HG03521 (cell line): ENCODE measurements around the gene OR52R1.
"Not testable (repeated sequence)": the region's sequence is repeated elsewhere in the genome, so short reads cannot be mapped to it uniquely, and the experiment has no call there.

Experiments
- ATAC-seq: cut with Tn5 transposase; IDR thresholded peaks from one replicate; pipeline ENCODE4 v1.9.1; 2021; ENCODE audit warnings: mild to moderate bottlenecking, moderate library complexity; ENCODE audit not compliant: unreplicated experiment

Gene OR52R1

DNA sequence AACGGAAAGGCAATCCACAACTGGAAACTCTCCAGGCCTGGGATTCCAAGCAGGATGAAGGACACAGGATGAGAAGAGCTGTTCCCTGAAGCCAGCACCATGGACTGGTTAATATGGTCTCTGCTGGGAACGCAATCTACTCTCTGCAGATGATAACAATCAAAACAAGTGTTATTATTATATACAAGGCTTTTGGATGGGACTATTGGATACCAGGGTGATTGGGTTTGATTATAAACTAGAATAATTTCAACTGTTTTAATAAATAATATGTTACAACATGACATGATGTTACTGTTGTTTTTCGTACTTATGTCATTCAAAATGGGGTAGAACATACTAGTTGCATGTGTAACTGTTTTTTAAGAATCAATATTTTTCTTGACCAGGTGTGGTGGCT, at the start of gene OR52R1:
OR52R1 (minus strand) TSS at position 101 of the 400 bp plus-strand sequence; CDS start at position 101, 0 bp downstream.
- no peak for ATAC-seq

DNA sequence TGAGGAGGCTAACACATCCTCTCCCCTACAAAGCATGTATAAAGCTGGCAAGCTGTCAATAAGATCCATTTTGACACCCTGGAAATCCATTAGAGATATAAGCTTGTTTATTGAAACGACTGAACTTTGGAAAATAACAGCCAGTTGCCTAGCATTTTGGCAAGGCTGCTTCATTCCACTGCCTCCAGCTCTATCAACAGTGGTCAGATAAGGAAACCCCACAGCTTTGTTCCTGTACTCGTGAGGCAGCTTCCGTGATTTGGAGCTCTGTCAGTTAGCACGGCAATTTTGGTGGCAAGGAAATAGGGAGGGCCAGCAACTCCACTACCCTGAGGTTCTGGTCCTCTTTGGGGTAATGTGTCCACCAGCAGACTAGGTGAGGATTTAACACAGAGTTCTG, 46.9 kb upstream of the OR52R1 start:
- no peak for ATAC-seq

DNA sequence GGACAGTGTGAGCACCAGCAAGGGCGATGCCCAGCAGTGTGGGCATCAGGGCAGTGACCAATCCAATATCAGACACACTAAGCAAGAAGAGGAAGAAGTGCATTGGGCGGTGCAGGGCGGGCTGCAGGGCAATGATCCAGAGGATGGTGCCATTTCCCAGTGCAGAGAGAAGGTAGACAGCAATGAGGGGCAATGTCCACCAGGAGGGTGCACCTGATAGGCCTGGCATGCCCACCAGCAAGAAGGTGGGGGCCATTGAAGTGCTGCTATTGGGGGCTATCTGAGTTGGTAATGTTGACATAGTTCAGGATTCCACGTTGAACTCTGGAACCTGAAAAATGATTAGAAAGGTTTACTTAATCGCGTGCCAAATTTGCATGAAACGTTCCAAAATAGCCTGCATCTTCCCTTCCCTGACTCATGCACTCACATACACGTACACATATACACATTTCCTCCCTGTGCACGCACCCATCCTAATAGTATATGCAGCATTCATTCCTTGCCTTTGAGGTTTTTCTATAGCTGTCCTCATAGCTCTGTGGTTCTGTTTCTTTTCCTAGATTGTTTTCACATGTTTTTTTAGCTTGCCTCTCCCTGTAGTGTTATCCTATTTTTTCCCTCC, 44.8 kb upstream of the OR52R1 start, which contains the start of gene OR51S1:
OR51S1 (minus strand) TSS at position 301 of the 625 bp plus-strand sequence; CDS start at position 301, 0 bp downstream.
- no peak for ATAC-seq

DNA sequence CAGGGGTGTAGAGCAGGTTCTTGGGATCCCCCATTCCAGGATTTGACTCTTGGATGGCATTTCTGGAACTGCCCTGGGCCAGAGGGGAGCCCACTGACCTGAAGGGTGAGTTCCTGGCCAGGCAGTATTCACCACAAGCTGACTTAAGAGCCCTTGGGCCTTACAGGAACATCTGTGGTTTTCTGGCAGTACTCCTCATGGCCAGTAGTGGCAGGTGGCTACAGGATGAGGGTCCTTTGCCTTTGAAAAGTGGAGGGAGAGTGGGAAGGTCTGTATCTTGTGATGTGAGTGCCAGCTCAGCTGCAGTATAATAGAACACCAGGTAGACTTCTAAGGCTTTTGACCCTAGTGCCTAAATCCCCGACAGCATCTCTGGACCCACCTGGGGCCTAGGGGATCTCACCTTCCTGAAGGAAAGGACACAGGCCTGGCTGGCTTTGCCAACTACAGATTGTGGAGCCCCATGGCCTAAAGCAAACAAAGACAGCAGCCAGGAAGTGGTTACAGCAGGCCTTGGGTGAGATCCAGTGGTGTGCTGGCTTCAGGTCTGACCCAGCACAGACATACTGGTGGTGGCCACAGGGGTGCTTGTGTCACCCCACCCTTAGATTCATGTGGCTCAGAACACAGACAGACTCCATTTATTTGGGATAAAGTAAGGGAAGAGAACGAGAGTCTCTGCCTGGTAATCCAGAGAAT, 35.8 kb upstream of the OR52R1 start:
- ATAC-seq: no peak

DNA sequence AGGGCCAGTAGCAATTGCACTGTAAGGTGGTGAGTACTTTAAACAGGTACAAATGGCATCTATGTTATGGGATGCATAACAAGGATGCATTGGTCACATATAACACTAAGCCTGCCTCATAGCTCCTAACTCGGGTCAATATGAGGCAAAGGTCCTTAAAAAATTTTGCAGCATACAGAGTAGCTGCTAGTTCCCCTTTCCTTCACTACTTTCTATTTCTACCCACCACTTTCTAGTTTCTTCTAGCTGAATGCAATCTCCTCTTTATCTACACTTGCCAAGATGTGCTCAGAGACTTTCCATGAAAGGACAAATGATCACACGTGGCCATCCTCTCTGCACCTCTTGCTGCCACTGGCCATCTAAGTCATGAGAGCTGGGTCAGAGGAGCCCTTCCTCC, 26.7 kb upstream of the OR52R1 start:
- ATAC-seq: no peak

DNA sequence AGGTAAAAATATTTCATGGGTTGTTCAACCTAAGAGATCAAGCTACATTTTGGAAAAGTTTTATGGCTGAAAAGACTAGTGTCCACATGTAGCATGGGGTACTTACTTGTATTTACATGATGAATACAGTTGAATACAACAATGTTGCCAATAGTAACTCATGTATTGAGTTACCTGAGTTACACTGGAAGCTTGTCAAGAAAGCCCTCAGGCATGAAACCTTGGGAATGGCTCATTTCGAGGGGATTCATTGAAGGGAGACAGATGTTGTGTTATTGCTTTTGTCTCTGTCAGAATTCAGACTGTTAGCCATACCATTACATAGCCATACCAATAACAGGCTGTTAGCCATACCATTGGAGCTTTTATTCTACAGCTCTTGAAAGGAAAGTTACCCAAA, 26.2 kb upstream of the OR52R1 start:
- no peak for ATAC-seq

DNA sequence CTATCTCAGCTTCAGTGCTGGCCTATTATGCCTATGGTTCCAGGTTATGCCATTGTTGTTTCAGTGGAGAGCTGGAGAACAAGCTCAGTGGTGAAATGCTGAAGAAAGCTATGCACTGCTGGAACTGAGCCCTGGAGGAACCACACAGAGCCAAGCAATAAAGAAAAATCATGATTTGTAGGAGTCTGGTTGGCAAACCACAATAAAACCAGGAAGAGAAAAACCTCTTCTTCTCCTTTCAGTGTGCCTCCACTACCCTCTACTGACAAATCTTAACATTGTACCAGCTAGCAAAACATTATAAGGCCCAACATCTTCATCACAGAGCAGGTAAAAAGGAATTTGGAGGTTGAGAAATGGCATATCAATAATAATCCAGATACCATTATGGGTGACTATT, 22.2 kb upstream of the OR52R1 start:
- no peak for ATAC-seq

DNA sequence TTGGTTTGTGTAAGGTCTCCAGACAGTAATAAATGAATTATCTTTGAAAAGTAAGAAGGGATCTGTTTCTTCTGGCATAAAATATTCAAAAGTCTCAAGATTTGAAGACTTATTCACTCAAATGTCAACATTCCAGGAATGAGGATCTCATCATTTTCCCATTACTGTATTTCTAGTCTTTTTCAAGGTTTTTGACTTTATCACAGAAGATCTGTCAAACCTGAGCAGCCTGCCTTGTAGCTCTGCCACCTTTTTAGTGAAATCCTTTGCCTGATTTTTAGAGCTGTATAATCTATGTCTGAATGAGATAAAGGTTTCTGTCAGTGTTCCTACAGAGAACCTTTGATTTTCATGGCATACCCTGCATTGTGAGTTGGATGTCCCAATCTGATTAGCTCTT, 21.0 kb upstream of the OR52R1 start:
- ATAC-seq: no peak

DNA sequence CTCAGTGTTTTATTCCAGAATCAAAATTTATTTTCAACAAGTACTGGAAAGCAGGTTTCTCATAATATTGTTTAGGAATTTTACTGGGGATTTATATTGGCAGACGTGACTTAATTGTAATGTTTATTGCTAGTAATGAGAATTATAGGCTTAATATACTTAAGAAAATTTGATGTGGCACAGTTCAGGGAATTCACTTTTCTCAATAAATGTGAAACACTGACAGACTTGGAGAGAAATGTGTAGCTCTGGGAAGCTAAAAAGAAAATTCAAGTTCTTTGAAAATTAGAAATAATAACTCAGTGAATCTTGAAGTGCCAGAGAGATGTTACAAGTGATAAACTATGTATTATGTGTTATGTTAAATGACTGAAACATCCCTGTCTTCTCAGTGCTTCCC, 16.8 kb upstream of the OR52R1 start, which contains the start of gene OR51F2:
OR51F2 (plus strand) TSS at position 301 of the 400 bp plus-strand sequence. CDS start 101 bp downstream, outside the sequence.
- ATAC-seq: no peak

DNA sequence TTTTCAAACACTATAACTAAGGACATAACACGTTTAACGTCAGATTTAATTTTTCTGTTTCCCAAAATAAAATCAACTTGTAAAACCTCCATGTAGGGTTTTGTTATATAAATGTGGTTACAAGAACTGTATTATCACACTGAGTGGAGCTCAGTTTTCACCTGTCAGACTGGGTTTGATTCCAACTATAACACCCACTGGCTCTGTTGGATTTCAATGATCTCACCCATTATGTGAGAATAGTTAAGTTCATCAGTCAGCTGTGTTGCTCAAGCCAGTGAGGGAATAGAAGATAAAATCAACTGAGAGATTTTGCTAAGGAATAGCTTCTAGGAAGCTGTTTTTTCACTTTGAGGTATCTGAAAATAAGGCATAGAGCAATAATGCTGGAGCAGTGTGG, 5.1 kb upstream of the OR52R1 start:
- ATAC-seq: no peak

DNA sequence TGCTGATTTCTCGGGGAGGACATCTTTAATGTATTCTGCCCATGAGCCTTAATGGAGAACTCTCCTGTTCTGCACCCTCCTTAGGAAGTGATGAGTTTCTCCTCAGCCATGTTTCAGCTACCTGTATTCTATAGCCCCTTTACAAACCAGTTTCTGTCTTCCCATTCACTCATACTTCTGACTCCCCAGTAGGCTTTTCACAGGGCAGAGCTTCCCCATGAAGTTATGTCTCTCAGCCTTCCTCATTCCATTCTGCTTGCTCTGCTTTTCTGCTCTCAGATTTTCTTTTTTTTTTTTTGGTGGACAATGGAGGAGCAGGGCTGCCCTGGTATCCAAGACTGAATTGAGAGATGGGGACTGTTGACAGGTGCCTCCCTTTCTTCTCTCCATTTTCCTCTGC, 4.3 kb upstream of the OR52R1 start:
- no peak for ATAC-seq

DNA sequence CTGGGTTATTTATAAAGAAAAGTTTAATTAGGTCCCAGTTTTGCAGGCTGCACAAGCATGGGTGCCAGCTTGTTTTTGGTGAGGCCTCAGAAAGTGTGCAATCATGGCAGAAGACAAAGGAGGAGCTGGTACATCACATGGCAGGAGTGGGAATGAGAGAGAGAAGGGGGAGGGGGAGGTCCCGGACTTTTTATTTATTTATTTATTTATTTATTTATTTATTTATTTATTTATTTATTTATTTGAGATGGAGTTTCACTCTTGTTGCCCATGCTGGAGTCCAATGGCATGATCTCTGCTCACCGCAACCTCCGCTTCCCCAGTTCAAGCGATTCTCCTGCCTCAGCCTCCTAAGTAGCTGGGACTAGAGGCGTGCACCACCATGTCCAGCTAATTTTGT, 2.9 kb downstream of the OR52R1 start:
- ATAC-seq: not testable (repeated sequence)

DNA sequence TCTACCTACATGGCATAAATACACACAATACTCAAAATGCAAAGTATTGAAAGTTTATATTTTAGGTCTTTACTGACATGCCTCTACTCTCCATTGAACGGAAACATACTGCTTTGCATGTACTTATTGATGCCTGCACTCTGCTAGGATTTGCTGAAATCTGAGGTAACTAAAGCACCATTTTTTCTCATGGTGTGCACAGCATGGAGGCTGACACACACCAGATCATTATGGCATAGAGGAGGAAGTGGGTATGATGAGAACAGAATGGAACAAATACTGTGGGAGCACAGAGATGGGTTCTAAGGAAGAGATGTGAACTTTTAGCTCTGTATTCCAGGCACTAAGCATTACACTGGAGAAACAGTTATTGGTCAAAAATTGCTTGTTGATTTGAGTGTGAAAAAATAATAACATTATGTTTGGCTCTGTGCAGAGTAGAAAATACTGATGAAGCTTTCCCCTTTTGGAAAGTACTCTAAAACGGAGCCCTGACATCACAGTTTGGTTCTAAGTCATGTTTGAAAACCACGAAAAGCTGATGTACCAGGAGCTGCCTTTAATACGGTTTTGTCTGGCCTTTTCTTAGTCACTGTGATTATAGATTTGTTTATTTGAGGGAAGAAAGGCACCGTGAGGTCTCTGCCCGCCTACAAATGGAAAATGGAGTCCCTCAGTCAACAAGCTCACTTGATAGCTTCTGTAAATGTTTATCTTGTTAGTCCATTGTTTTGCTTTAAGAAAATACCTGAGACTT, 5.6 kb downstream of the OR52R1 start:
- ATAC-seq: no peak

DNA sequence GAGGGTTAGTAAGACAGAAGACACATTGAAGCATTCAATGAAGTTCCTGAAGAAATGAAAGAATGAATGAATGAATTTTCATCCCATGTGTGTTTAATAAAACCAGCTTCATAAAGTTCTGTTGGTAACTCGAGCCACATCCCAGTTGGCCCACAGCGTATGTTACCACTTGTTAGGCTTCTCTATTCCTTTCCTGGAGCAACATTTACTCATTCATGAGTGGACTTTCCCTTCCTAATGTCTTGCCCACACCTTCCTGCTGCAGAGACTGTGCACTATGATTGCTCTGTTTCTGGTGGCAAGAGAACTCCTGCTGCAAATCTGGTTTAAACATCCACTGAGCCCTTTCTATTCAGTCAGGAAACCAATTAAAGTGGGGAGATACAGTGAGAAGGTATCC, 7.0 kb downstream of the OR52R1 start:
- no peak for ATAC-seq

DNA sequence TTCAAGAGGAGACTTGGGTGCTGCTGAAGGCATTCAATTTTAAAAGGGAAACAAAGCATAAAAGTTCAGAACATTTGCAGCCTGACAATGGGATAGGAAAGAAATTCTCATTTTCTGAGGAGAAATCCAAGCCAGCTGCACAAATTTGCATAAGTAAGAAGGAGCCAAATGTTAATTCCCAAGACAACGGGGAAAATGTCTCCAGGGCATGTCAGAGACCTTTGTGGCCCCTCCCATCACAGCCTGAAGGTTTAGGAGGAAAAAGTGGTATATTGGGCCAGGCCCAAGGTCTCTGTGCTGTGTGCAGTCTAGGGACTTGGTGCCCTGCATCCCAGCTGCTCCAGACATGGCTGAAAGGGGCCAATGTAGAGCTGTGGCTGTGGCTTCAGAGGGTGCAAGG, 21.7 kb downstream of the OR52R1 start:
- ATAC-seq: no peak

DNA sequence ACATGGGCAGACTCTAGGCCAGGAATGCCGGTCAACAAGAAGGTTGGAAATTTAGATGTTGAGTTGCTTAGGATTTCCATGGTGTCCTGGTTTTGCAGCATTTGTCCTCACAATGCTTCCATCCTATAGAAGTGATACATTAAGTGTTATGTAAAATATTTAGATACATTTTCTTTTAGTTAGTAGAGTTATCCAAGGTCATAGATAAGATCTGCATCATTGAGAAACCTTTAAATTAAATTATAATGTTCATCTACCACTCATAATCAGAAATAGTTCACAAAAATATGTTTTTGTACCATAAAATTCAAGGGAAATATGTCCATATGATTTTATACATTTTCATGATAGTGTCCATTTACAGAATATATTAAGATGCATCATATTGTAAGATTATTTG, 34.3 kb downstream of the OR52R1 start, which contains the start of gene OR51F1:
OR51F1 (minus strand) TSS at position 101 of the 400 bp plus-strand sequence; CDS start at position 101, 0 bp downstream.
- no peak for ATAC-seq

DNA sequence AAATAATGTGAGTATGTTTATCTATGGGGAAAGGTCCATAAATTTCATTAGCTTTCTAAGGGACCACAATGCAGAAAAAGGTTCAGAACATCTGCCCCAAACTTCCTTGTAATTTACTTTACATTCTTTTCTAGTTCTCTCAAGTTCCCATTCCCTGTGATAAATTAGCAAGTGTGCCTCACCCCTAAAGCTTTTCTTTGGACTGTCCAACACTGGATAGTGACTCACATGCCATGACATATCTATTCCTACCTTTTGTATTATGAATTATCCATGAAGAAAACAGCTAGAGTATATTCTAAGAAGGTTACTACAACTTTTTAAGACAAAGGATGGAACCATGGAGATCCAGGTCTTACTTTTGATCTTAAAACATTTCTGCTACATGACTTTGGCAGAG, 36.1 kb downstream of the OR52R1 start:
- no peak for ATAC-seq

DNA sequence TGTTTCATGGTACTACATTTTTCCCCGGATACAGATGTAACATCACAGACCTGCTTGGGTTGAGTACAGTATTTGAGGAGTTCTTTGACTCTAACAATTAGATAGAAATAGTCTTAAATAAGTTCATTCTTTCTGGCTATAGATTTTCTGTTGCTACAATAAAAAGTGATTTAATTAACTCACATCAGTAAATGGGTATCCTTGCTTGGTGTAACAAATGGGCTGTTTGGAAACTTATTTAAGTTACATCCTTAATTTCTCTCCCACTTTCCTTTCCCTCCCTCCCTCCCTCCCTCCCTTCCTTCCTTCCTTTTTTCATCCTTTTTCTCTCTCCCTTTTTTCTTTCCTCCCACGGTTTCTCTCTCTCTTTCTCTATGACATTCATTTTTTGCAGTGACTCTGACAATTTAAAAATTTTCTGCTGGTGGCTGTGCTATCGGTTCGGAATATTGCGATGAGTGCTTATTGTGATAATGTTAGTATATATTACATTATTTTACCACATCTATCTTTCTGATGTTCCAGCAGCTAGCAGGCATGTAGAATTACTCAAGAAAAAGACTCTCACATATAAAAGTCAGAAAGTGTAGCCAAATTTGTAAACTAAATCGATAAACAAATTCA, 37.6 kb downstream of the OR52R1 start:
- ATAC-seq: no peak

DNA sequence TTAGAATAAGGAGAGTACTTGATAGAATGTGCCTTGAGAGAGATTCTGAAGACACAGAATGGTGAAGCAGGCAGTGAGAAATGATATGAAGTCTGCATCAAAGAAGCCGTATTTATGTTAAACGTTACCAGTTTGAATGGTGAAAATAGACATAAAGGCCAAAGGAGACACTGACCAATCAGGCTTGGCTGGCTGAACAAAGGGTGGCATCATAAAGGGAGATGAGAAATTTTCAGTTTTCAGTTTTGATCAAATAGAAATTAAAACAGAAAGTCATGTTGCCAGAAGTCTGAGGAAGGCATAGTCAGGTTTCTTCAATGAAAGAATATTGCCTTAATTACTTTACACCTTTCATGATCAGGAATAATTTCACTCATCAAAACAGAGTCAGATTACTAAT, 41.1 kb downstream of the OR52R1 start:
- no peak for ATAC-seq
